NCI-H526 treated with DMSO at 0.1 percent for 48 hours (cell line): Measurements from ENCODE around the gene HKDC1.
"Not testable (repeated sequence)": the region's sequence is repeated elsewhere in the genome, so short reads cannot be mapped to it uniquely, and the experiment has no call there.

Source experiments
- DNase-seq: peaks from one replicate; lab custom pipeline; 2025; lab: John Stamatoyannopoulos, UW

The HKDC1 gene, protein sequence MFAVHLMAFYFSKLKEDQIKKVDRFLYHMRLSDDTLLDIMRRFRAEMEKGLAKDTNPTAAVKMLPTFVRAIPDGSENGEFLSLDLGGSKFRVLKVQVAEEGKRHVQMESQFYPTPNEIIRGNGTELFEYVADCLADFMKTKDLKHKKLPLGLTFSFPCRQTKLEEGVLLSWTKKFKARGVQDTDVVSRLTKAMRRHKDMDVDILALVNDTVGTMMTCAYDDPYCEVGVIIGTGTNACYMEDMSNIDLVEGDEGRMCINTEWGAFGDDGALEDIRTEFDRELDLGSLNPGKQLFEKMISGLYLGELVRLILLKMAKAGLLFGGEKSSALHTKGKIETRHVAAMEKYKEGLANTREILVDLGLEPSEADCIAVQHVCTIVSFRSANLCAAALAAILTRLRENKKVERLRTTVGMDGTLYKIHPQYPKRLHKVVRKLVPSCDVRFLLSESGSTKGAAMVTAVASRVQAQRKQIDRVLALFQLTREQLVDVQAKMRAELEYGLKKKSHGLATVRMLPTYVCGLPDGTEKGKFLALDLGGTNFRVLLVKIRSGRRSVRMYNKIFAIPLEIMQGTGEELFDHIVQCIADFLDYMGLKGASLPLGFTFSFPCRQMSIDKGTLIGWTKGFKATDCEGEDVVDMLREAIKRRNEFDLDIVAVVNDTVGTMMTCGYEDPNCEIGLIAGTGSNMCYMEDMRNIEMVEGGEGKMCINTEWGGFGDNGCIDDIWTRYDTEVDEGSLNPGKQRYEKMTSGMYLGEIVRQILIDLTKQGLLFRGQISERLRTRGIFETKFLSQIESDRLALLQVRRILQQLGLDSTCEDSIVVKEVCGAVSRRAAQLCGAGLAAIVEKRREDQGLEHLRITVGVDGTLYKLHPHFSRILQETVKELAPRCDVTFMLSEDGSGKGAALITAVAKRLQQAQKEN

DNA sequence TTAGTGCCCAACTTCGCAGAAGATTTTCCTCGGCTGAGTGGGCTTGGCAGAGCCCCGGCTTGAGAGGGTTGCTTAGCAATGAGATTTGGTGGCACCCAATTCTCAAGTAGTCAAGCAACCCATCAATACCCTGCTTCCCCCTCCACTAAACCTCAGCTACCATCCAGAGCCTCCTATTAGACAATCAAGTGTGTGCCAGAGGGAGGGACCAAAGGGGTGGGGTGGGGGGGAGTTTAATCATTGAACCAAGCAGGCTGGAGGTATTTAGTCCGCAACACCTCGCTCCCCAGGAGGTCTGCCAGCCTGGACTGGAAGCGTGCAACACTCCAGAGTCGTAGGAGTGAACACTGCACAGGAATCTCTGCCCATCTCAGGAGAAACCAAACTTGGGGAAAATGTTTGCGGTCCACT, at the start of gene HKDC1:
TSS of gene HKDC1 (plus strand) at position 292 of the 411 bp plus-strand sequence. CDS start at position 396, 104 bp downstream.
- no peak for DNase-seq

DNA sequence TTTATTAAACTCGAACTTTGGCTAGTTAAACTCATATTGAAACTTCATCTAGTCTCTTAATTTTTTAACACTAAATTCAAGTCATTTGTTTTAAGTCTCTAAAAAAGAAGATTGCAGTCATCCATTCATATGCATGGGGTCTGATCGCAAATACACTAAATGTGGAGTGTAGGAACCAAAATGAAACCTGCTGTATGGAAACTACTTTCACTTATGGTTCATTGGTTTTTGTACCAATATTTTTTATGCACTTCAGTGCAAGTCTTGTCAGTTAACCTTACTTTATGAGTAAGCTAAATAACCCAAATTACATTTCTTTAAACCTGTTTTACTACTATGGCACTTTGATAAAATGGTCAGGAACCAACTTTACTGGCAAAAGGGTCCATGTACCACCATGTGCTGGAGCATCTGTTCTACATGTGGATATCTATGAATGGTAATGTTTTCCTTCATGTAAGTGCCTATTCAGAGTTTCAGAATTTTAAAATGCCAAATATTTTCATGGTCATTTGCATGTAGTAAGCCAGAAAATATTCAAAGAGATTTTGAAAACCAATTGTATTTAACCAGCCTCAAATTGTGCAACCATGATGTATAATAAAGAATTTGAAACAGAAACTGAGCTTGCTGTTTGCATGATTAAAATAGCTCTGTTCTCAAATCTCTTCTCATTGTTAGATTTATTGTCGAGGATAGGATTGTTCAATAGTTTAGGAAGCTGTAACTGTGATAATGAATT, 47.7 kb upstream of the HKDC1 start:
- no peak for DNase-seq

DNA sequence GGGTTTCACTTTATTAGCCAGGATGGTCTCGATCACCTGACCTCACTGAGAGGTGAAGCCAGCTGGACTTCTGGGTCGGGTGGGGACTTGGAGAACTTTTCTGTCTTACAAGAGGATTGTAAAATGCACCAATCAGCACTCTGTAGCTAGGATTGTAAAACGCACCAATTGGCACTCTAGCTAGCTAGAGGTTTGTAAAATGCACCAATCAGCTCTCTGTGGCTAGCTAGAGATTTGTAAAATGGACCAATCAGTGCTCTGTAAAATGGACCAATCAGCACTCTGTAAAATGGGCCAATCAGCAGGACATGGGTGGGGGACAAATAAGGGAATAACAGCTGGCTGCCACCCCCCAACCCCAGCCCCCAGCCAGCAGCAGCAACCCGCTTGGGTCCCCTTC, 44.8 kb upstream of the HKDC1 start:
- DNase-seq = not testable (repeated sequence)

DNA sequence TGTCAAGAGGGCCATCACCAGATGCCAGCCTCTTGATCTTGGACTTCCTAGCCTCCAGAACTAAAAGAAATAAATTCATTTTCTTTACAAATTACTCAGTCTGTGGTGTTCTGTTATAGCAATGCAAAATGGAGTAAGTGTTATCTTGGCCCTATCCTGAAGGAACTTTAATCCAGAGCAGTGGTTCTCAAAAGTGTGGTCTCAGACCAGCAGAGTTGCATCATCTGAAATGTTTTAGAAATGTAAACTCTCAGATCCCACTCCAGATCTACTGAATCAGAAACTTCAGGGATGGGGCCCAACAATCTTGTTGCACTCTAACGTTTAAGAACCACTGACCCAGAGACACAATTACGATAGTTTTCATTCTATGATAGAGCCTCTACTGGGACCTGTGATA, 43.3 kb upstream of the HKDC1 start:
- DNase-seq = no peak

DNA sequence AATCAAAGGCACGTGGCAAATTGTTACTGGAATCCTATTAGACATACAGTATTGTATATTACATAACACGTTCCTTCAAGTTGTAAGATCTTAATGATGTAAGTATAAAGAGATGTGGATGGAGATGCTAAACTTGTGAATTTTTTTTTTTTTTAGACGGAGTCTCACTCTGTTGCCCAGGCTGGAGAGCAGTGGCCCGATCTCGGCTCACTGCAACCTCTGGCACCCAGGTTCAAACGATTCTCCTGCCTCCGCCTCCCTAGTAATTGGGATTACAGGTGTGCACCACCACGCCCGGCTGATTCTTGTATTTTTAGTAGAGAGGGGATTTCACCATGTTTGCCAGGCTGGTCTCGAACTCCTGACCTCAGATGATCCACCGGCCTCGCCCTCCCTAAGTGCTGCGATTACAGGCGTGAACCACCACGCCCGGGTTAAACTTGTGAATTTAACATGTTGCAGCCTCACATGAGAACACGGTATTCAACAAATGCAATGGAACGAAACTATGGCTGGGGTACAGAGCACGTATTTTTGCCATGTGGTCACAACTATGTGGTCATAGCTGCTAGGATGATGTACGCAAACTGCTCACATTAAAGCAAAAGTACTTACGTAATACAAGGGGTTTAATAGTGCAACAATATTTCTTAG, 40.9 kb upstream of the HKDC1 start:
- no peak for DNase-seq

DNA sequence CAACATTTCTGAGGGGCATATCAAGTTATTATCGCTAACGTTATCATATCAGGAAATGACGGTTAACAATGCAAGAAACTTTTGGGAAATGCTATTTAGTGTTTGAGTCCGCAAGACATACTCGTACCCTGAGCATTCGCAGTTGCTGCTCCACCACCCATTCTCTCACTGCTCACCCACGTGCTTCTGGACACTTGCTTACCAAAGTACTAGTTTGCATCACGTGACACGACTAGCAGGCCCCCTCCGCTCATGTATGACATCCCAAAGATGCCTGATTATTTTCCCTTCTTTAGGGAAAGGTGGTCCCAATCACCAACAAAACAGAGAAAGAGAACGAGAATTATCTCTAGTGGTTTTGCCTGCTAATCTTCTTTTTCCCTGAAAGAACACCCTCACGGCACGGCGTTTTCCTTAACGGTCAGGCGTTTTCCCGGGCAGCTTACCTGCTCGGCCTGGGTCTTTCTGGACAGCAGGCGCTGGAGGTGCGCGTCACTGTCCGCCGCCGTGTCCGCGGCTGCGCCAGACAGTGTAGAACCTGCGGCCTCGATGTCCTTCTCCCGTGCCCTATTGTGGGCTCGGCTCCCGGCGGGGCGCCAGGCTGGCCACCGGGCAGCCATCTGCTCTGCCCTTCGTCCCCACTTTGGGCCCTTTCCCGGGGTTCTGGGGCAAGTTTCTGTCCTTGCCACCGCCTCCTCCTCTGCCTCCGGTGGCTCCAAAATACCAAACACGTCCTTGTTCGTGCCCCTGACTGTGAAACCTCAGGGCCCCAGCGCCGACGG, 40.2 kb upstream of the HKDC1 start, which contains the start of gene SUPV3L1:
TSS of gene SUPV3L1 (plus strand) at position 492 of the 782 bp plus-strand sequence. CDS start at position 550, 58 bp downstream.
- DNase-seq = peak; percentile 87

DNA sequence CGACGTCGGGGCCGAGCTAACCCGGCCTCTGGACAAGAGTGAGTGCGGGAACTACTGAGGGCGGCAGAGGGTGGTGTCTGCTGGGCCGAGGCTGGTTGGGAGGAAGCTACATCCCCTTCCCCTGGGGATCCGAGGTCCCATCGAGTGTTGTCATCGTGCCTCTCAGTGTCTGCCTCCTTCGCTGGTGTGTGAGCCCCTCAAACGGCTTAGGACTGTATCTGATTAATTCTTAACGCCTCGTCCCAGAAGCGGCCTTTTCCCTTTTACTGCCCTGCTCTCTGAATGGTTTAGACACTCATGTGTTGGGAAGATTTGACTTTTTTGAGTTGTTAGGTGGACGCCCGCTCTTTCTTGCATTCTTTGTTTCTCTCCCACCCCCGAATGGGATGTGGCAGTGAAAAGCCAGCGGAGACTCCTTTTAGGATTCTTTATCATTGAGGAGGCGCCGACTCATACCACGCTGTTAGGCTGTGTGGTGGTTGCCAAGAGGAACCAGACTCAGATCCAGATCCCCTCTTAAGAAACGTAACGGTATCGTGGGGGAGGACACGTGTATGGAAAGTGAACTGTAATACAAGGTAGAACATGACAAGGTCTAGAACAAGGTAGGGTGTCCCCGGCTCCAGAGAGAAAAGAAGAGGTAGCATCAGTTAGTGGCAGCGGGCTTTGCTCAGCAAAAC, 39.5 kb upstream of the HKDC1 start:
- no peak for DNase-seq

DNA sequence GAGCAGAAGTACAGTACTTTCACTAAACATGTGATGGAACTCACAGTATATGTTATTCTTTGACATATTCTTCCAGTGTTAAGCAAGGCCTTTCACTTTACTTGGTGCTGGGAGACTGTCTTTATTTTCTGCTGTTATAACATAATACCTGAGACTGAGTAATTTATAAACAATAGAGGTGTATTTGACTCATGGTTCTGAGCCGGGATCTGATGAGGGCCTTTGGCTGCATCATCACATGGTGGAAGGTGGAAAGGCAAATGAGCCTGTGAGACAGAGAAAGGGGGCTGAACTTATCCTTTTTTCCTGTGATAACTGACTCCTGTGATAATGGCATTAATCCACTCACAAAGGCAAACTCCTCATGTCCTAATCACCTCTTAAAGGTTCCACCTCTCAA, 38.7 kb upstream of the HKDC1 start:
- no peak for DNase-seq

DNA sequence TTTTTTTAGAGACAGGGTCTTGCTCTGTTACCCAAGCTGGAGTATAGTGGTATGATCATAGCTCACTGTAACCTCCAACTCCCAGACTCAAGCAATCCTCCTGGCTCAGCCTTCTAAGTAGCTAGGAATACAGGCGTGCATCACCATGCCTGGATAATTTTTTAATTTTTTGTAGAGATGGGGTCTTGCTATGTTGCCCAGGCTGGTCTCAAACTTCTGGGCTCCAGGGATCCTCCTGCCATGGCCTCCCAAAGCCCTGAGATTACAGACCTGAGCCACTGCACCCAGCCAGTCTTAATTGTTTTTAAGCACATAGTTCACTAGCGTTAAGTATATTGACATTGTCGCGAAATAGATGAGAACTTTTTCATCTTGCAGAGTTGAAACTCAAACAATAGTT, 38.1 kb upstream of the HKDC1 start:
- DNase-seq = no peak

DNA sequence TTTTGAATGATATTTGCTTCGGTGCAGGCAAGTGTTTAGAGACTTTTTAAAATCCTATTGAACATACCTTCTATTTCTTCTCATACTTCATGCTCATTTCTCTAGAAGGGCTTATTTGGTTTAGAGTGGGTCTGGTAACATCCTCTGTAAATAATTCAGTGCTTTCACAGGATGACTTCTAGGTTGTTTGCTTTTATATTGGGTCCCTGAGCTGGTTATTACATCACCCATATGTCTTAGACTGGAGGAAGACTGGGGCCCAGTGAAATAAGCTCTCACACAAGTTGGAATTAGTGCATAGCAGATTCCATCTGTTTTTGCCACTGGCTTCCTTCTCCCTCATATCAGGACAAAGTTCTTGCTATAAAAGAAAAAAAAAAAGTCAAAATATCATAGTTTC, 33.6 kb upstream of the HKDC1 start:
- no peak for DNase-seq

DNA sequence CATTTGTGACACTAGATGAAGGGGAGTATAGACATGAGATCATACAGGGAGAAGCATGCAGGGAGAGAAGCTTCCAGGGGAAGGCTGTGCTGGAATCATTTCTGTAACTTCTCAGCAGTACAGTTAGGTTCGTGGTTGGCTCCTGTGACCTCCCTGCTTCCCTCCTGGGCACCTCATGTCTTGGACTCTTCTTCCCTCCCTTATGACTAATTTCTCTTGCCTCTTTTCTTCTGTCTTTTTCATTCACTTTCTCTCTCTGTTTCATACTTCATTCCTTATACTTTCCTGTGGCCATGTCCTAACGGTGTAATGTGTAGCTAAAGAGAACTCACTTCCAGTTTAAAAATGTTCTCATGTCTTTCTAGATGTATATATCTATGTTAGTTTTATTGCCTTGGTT, 19.1 kb upstream of the HKDC1 start:
- no peak for DNase-seq

DNA sequence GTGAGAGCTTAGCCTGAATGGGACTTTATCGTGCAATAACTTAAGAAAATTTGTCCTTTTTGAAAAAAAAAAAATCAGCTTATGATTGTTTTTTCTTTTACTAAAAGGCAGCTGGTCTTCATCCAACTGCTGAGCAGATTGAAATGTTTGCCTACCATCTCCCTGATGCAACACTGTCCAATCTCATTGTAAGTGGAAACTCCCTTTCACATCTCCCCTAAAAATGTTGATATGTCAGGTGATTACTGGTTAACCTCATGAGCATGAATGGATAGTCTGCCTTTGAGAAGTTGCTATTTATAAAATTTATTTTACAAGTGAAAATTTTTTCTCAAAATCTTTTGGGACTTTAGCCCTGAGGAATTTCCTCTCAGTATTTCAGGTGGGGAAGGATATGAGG, 17.8 kb upstream of the HKDC1 start:
- DNase-seq = no peak

DNA sequence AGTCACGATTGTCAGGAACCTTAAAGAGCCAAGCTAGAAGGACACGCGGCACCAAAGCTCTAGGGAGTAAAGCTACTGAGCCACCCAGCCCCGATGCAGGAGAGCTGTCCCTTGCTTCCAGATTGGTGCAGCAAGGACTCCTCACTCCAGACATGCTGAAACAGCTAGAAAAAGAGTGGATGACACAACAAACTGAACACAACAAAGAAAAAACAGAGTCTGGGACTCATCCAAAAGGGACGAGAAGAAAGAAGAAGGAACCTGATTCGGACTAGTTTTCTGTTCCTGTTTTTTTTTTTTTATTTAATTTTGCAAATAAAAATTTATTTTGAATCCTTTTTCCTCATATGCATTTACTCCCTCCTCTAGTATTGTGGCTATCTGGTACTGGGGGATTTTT, 11.4 kb upstream of the HKDC1 start:
- no peak for DNase-seq

DNA sequence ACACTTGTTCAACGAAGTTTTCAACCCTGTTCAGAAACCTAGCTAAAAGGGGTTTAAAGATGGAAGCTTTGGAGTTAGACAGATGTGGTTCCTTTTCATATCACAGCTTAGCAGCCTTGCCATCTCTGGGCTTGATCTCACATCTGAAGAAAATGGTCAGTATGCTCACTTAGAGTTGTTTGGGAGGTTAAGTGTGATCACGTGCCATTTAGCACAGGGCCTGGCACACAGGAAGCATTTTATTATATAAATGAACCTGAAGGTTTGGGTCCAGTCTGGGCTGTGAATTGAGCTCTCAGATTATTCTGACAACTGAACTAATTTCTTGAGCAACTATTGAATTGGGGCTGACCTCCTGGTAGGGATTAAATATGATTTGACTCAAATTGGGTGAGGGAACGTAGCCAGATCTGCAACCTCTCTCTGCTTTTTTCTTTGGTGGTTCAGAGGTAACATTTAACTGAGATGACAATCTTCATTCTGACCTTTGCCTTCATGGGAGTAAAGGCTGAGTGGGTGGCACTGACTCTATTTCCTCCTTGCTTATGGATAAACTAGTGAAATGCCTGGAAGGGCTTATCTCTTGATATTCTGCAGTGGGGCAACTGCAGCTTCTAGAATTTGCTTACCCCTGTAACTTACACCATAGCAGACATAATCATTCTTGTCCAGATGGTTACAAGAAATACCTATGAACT, 10.2 kb upstream of the HKDC1 start:
- no peak for DNase-seq

DNA sequence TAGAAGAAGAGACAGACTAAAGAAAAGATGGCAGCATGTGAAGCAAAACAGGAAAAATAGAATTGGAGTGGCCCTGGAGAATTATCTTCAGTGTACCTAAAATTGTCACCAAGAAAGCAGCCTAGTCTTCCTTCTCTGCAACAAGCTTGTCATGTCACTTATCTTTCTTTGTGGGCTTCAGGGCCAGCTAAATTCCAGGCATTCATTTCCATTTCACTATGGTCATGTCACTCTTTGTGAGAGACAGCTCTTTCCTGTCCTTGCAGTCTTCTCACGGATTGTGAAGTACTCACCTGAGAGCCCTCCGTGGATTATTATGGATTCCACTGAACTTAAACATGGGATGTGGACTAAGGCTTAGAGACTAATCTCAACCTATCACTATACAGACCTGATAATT, 9.0 kb upstream of the HKDC1 start:
- DNase-seq = no peak

DNA sequence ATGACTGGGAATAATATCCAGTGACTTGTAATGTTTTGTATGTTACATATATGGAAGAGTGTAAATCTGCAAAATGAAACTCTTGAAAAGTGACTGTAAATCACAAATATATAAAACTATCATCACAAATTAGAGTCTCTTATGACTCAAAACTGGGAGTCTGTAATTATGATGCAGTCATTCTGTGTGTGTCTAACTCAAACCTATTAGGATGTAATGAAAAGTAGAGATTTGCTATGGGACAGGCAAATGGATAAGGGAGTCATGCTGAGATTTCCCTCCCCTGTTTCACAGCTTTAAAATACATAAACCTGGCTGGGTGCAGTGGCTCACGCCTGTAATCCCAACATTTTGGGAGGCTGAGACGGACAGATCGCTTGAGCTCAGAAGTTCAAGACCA, 8.6 kb upstream of the HKDC1 start:
- no peak for DNase-seq

DNA sequence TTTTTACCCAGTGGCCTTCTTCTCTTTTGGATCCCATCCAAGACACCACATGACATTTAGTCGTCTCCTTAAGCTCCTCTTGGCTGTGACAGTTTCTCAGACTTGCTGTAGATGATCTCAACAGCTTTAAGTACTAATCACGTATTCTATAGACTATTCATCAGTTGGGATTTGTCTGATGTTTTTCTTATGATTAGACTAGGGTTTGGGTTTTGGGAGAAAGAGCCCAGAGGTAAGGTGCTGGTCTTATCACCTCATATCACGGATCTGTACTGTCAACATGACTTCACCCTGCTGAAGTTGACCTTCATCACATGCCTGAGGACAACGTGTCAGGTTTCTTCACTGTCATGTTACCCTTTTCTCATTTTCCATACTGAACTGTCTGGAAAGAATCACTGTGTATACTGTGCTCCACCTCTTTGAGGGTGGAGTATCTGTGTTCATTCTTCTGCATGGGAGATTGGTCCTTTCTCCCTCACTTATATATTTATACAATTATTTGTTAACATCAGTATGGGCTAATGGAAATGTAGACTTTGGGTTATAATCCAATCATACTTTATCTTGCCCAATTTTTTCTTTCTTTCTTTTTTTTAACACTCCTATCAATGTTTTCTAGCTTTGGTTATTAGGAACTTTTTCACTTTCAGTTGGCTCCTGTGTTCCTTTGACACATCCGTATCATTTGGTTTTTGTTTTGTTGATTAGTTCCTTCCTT, 6.4 kb upstream of the HKDC1 start:
- DNase-seq = no peak

DNA sequence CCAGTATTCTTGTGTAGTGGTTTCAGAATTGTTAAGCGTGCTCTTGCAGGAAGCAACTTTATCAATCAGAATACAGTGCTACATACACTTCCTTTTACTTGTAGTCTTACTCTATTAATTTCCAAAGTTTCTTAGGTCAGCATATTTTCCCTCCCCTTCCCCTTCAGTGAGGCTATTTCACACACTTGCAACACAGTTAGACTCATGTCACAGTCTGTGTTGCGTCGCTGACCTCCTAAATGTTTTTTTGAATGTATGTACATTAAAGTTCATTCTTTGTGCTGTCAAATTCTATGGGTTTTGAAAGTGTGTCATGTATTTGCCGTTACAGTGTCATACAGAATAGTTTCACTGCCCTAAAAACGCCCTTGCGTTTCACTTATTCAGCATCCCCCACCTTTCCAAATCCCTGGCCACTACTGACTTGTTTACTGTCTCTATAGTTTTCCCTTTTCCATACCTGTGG, 5.4 kb upstream of the HKDC1 start:
- DNase-seq = no peak
